ENCODE measurements around the gene ADCY7.

ADCY7 gene

GRCh38 chr16:50363656-50364055, 97.3 kb downstream of the ADCY7 start:
- H3K27me3 Mint-ChIP-seq: no peaks in the 10 kb centered on the region
- no peaks in the 10 kb centered on the region for H3K9me3 Mint-ChIP-seq
- H3K4me1 Mint-ChIP-seq: peaks cover 88% of the 10 kb centered on the region
- H3K4me3 Mint-ChIP-seq: peak overlapping the region; percentile 2
- no peak overlapping the region for H3K27ac Mint-ChIP-seq
- peaks cover 14% of the 10 kb centered on the region for H3K36me3 Mint-ChIP-seq

- peak overlapping the region; percentile 57 for H3K4me3 Mint-ChIP-seq
- peak overlapping the region; percentile 47 for H3K27ac Mint-ChIP-seq
- no peaks in the 10 kb centered on the region for H3K9me3 Mint-ChIP-seq
- peaks cover 74% of the 10 kb centered on the region for H3K4me1 Mint-ChIP-seq
- H3K27me3 Mint-ChIP-seq: no peaks in the 10 kb centered on the region
- H3K36me3 Mint-ChIP-seq: peaks cover 9% of the 10 kb centered on the region
These were observed 99.6 kb downstream of the ADCY7 start for GRCh38 chr16:50365791-50366575.

All from activated naive CD4-positive, alpha-beta T cell treated with anti-CD3 and anti-CD28 coated beads, Interleukin-2, amount 50 U/mL, for 24 hours (primary cell).